AG04449 (cell line): ENCODE data around the gene SETBP1.
"Not testable (repeated sequence)": the region's sequence is repeated elsewhere in the genome, so short reads cannot be mapped to it uniquely, and the experiment has no call there.

Experiments used
- CTCF ChIA-PET: fragments of 350-600 bp; formaldehyde crosslinking; extraction: SDS; loops from one replicate; lab custom pipeline; 2021; ENCODE audit warnings: antibody characterized with exemption; lab: Yijun Ruan, JAX
- POLR2A ChIA-PET: fragments of 400-600, 350-600 bp; formaldehyde crosslinking; extraction: SDS; loops from one replicate; lab custom pipeline; 2020; ENCODE audit warnings: antibody characterized with exemption, inconsistent platforms; lab: Yijun Ruan, JAX
- DNase-seq: peaks from one replicate; pipeline ENCODE4 v3.0.0-alpha.2; 2010; ENCODE audit warnings: low read depth, low spot score
- H3K4me3 ChIP-seq: 2 replicates; pipeline ENCODE4 v1.5.1; 2011; ENCODE audit warnings: low read depth, mild to moderate bottlenecking, control low read depth, low read length
- TF ChIP-seq, protein P1 (sequence below): IDR thresholded peaks from one replicate; pipeline ENCODE4 v1.5.1; 2011; ENCODE audit warnings: mild to moderate bottlenecking, moderate library complexity, low read length, control low read depth, inconsistent platforms; ENCODE audit not compliant: insufficient read depth; ENCODE audit errors: missing control alignments

The SETBP1 gene

DNA sequence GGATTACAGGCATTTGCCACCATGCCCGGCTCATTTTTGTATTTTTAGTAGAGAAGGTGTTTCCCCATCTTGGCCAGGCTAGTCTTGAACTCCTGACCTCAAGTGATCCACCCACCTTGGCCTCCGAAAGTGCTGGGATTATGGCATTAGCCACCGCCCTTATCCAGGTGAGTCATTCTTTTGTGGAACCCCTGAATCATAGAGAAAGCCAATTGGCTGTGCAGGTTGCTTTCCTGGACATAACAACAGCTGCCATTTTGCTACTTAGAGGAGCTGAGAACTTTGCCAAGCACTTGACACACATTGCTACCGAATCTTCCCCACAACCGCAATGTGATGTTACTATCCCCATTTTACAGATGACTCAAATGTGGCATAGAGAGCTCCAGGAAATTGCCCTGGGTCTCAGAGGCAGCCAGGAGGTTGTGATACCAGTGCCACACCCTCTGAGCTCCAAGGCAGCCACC lies 36.0 kb downstream of the SETBP1 start:
- POLR2A ChIA-PET, result no interaction called here
- DNase-seq, result no peak
- CTCF ChIA-PET, result no interaction called here
- H3K4me3 ChIP-seq, result no peak overlapping the region
- TF ChIP-seq, protein P1, sequence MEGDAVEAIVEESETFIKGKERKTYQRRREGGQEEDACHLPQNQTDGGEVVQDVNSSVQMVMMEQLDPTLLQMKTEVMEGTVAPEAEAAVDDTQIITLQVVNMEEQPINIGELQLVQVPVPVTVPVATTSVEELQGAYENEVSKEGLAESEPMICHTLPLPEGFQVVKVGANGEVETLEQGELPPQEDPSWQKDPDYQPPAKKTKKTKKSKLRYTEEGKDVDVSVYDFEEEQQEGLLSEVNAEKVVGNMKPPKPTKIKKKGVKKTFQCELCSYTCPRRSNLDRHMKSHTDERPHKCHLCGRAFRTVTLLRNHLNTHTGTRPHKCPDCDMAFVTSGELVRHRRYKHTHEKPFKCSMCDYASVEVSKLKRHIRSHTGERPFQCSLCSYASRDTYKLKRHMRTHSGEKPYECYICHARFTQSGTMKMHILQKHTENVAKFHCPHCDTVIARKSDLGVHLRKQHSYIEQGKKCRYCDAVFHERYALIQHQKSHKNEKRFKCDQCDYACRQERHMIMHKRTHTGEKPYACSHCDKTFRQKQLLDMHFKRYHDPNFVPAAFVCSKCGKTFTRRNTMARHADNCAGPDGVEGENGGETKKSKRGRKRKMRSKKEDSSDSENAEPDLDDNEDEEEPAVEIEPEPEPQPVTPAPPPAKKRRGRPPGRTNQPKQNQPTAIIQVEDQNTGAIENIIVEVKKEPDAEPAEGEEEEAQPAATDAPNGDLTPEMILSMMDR, result no peak

DNA sequence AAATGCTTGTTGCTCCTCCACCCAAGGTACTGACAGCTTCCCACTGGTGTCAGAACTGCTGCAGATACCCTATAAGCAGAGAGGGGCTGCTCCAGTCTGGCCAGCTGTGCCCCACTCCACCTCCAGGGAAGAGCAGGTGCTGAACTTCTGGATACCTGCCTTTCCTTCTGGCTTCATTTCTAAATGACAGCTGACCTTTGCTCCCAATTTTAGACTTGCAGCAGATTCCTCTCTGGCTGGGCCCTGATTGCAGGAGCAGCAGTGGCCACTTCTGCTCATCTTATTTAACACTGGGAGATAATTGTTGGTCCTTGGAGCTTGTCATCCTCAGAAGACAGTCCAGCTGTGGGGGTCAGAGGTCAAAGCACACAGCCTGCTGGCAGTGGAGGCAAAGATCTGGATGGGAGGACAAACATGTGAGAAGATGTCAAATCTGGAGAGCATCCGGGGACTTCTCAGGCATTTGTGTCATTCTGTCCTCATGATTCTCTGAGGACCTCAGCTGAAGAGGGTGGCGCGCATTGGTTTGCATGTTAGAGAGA lies 38.9 kb downstream of the SETBP1 start:
- H3K4me3 ChIP-seq, result no peak overlapping the region
- DNase-seq, result no peak
- POLR2A ChIA-PET, result no interaction called here
- CTCF ChIA-PET, result no interaction called here
- TF ChIP-seq, protein P1, result no peak

DNA sequence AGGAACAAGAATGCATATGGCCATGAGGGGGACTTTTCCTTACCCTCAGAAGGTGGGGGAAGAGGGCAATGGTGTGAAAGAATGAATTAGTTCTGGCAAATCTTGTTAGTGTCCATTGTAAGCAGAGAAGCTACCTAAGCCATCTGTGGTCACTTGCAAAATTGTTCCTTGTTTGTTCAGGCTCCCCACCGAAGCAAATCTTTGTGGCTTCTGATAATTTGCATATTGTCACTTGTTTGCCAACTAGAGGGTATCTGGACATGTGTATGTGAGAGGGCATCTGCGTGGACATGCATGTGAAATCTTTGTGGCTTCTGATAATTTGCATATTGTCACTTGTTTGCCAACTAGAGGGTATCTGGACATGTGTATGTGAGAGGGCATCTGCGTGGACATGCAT lies 41.1 kb downstream of the SETBP1 start:
- CTCF ChIA-PET, result interaction anchor here (1.1 kb wide), 1 partner anchor 12 kb away, joined by 4 read pairs; no protein-coding TSS in a partner anchor
- H3K4me3 ChIP-seq, POLR2A ChIA-PET, DNase-seq: not testable (repeated sequence)

DNA sequence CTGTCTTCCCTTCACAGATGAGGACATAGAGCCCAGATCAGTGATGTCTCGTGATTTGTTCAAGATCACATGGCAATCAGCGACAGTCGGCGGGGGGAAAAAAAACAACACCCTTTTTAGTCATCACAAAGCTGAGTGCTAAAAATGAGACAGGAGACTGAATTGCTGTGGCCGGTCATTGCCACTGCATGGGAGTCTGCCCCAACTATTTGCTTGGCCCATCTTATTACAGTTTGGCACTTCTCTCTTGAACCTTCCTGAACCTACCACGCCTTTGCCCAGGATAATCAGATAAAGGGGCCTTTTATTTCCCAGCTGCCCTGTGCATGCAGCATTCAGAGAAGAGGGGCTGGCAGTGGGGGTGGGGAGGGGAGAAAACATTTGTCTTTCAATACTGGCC lies 42.7 kb downstream of the SETBP1 start:
- CTCF ChIA-PET, result interaction anchor here (1.5 kb wide), 1 partner anchor 9 kb away, joined by 3 read pairs; no protein-coding TSS in a partner anchor
- POLR2A ChIA-PET, result no interaction called here
- no peak for DNase-seq
- H3K4me3 ChIP-seq, result no peak overlapping the region
- TF ChIP-seq, protein P1, result no peak

DNA sequence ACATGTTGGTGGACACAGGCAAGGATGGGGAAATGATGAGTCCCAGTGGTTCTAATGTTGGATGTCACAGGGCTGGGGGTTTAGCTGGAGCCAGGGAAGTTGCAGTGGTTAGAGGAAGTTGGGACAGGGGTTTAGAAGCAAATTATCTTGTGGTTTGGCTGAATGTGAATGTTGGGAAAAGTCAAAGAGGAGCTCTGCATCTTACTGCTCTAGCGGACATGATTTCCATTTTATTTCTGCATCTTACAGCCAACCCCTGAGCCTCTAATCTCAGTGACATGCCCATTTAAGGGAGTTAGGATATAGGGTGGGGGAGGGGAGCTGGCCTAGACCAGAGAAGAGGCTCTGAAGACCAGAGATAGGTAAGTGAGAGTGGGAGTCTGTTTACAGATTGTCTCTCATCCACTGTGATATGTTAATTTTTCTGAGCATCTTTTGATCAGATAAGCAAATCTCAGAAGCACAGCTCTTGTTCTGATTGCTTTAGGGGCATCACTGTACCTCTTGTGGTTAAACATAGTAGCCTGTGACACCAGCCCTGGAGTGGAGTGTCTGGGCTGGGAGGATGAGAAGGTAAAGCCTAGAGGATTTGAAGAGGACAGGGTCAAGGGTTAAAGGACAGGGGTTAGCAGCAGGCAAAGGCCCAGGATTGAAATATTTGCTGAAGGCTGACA lies 43.6 kb downstream of the SETBP1 start:
- POLR2A ChIA-PET, result no interaction called here
- H3K4me3 ChIP-seq, result no peak overlapping the region

DNA sequence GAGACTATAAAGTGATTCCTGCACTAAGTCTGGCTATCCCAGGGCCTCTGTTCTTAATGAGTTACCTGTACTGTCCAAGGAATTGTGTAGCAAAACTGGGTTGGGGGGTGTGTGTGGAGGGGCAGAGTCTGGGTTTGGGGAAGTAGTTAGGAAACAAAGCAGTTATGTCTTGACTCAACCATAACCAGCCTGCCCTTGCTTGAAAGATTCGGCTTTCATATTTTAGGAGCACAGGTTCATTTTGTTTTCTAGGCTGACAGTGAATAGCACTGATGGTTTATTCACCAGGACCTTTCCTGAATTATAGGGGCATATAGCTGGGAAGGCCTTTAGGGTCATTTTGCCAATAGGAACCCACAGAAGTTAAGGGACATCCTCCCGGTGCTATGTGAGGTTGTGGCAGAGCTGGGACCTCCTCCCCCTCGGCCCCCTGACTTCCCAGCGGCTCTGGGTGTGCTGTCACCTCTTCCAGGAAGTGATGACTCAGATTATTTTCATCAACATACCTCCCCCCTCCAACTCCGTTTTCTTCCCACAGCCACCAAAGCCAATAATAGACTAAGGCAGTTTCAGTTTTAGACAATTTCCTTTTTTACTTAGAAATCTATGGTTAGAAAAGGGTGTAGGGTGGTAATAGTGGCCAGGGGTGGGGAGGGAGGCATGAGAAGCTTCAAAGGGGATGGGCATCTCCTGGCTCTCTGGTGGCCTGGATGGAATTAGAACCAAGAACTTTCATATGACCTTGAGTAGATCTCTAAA lies 44.8 kb downstream of the SETBP1 start:
- TF ChIP-seq, protein P1, result no peak
- H3K4me3 ChIP-seq, result no peak overlapping the region
- CTCF ChIA-PET, result interaction anchor here (0.9 to 1.9 kb wide), 4 partner anchors 12 to 487 kb away, joined by 3 to 6 read pairs (median 3); no protein-coding TSS in a partner anchor
- POLR2A ChIA-PET, result no interaction called here
- no peak for DNase-seq

More for the DNA sequence above, 43.6 kb downstream of the SETBP1 start:
- no peak for DNase-seq
- CTCF ChIA-PET, result interaction anchor here (1.5 kb wide), 1 partner anchor 10 kb away, joined by 3 read pairs; no protein-coding TSS in a partner anchor
- TF ChIP-seq, protein P1, result no peak
